NCI-H1048 (cell line): ENCODE data around the gene HSPBAP1.
"Not testable (repeated sequence)": the region's sequence is repeated elsewhere in the genome, so short reads cannot be mapped to it uniquely, and the experiment has no call there.

Experiments used
- DNase-seq: peaks from one replicate; lab custom pipeline; 2025; lab: John Stamatoyannopoulos, UW

The HSPBAP1 gene

GRCh38 chr3:122732682-122733525 lies 60.7 kb downstream of the HSPBAP1 start:
- not testable (repeated sequence) for DNase-seq

- DNase-seq = no peak
Observed at GRCh38 chr3:122730240-122730639, 63.4 kb downstream of the HSPBAP1 start.

GRCh38 chr3:122728756-122729514 lies 64.7 kb downstream of the HSPBAP1 start:
- no peak for DNase-seq

- no peak for DNase-seq
Observed at GRCh38 chr3:122728186-122728585, 65.4 kb downstream of the HSPBAP1 start.

- no peak for DNase-seq
Observed at GRCh38 chr3:122727766-122728165, 65.9 kb downstream of the HSPBAP1 start.

GRCh38 chr3:122727294-122727693 lies 66.3 kb downstream of the HSPBAP1 start:
- no peak for DNase-seq

- DNase-seq = no peak
Observed at GRCh38 chr3:122725106-122725505, 68.5 kb downstream of the HSPBAP1 start.

- no peak for DNase-seq
Observed at GRCh38 chr3:122719273-122719921, 74.2 kb downstream of the HSPBAP1 start.

GRCh38 chr3:122716667-122717066 lies 77.0 kb downstream of the HSPBAP1 start:
- no peak for DNase-seq

GRCh38 chr3:122714273-122714672 lies 79.4 kb downstream of the HSPBAP1 start:
- no peak for DNase-seq

GRCh38 chr3:122710616-122711251 lies 82.9 kb downstream of the HSPBAP1 start:
- DNase-seq = not testable (repeated sequence)

- DNase-seq = no peak
Observed at GRCh38 chr3:122705379-122705778, 88.3 kb downstream of the HSPBAP1 start.

GRCh38 chr3:122700193-122700592 lies 93.4 kb downstream of the HSPBAP1 start:
- DNase-seq = no peak

GRCh38 chr3:122697952-122698620 lies 95.5 kb downstream of the HSPBAP1 start:
- DNase-seq = no peak

GRCh38 chr3:122695927-122696561 lies 97.6 kb downstream of the HSPBAP1 start:
- no peak for DNase-seq

GRCh38 chr3:122694966-122695365 lies 98.7 kb downstream of the HSPBAP1 start:
- DNase-seq = no peak

GRCh38 chr3:122692674-122693073 lies 101.0 kb downstream of the HSPBAP1 start:
- DNase-seq = no peak

- no peak for DNase-seq
Observed at GRCh38 chr3:122691195-122691594, 102.4 kb downstream of the HSPBAP1 start.

GRCh38 chr3:122690096-122690495 lies 103.5 kb downstream of the HSPBAP1 start:
- DNase-seq = no peak
